SU-DHL-6 (cell line): ENCODE measurements around the gene CNTF.

ENCODE experiments used
- EZH2phosphoT487 ChIP-seq: fragments of 200-600 bp; sonication (generic), shearing (Covaris generic); conservative IDR thresholded peaks from 2 replicates; pipeline ENCODE4 v1.6.1; 2018; ENCODE audit warnings: mild to moderate bottlenecking, antibody characterized with exemption, low read length, moderate library complexity, mixed read lengths
- TF ChIP-seq, protein P1 (sequence below): fragments of 200-600 bp; sonication (generic); IDR thresholded peaks from one replicate; pipeline ENCODE4 v1.5.1; 2017; ENCODE audit warnings: antibody characterized with exemption, mild to moderate bottlenecking, low read length, moderate library complexity; ENCODE audit not compliant: insufficient read depth, poor library complexity, severe bottlenecking

DNA sequence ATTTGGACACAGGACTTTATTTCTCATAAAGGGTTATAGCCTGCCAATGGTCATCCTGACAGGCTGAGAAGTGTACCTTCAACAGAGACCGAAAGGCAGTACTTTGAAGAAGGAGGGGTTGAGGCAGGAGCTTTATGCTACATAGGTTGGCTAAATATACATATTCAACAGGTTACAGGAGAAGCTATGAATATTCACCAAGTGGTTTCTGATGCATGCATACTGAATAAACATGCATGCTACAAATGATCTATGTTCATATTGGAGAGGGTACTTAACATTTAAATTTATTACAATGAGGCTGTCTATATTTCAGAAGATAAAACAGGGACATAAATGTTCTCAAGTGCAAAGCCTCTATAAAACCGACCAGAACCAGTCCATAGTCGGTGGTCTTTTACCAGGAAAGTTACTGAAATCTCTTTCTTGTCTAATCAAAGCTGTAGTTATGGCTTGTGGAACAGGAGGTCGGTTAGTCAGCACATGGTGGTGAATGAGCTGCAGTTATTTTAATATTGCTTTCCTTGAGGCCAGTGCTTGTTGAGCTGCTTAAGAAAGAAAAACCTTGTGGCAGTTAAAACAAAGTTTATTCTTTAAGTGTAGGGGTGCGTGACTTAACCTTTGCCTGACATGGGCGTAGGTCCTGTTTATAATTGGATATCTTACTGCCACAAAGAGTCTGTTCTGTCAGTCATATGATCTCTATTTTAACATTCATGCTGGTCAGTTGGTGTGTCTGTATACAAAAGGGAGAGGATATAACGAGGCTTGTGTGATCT is 19.5 kb downstream of the CNTF start:
- TF ChIP-seq, protein P1, sequence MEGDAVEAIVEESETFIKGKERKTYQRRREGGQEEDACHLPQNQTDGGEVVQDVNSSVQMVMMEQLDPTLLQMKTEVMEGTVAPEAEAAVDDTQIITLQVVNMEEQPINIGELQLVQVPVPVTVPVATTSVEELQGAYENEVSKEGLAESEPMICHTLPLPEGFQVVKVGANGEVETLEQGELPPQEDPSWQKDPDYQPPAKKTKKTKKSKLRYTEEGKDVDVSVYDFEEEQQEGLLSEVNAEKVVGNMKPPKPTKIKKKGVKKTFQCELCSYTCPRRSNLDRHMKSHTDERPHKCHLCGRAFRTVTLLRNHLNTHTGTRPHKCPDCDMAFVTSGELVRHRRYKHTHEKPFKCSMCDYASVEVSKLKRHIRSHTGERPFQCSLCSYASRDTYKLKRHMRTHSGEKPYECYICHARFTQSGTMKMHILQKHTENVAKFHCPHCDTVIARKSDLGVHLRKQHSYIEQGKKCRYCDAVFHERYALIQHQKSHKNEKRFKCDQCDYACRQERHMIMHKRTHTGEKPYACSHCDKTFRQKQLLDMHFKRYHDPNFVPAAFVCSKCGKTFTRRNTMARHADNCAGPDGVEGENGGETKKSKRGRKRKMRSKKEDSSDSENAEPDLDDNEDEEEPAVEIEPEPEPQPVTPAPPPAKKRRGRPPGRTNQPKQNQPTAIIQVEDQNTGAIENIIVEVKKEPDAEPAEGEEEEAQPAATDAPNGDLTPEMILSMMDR, result no peak
- no peak for TF ChIP-seq EZH2phosphoT487
